Measurements from ENCODE around the gene AGRN.

Gene AGRN

GRCh38 chr1:1020000-1020404 lies at the start of gene AGRN:
Gene AGRN (plus strand): TSS chr1:1020120. CDS start chr1:1020173, 53 bp downstream.
- TF ChIP-seq MAX (IDR thresholded peaks at IDR 0.05) (peak; percentile 14; the same call in 1 of the 2 replicates), FOXM1 (IDR thresholded peaks at IDR 0.05; ENCODE audit: borderline replicate concordance, low read depth) (no peak), RAD21 (IDR thresholded peaks at IDR 0.05; ENCODE audit: low read depth) (no peak)

- TF ChIP-seq CREB1 (IDR thresholded peaks at IDR 0.05; ENCODE audit: low read depth) = no peak
- TF ChIP-seq YY1 (IDR thresholded peaks at IDR 0.05; ENCODE audit: low read depth) = no peak
- no peak for TF ChIP-seq TAF1 (IDR thresholded peaks at IDR 0.05; ENCODE audit: low read depth)
- TF ChIP-seq EGR1 (IDR thresholded peaks at IDR 0.05) = no peak
- TF ChIP-seq, protein P1, sequence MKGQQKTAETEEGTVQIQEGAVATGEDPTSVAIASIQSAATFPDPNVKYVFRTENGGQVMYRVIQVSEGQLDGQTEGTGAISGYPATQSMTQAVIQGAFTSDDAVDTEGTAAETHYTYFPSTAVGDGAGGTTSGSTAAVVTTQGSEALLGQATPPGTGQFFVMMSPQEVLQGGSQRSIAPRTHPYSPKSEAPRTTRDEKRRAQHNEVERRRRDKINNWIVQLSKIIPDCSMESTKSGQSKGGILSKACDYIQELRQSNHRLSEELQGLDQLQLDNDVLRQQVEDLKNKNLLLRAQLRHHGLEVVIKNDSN (IDR thresholded peaks at IDR 0.05) = no peak
- no peak for TF ChIP-seq CEBPB (IDR thresholded peaks at IDR 0.05)
Observed at GRCh38 chr1:970242-970972, 49.5 kb upstream of the AGRN start.

GRCh38 chr1:970973-971730 lies 48.8 kb upstream of the AGRN start:
- TF ChIP-seq FOXM1 (IDR thresholded peaks at IDR 0.05; ENCODE audit: borderline replicate concordance, low read depth) (no peak), TEAD4 (IDR thresholded peaks at IDR 0.05) (no peak), EGR1 (IDR thresholded peaks at IDR 0.05) (no peak), ZBTB7A (IDR thresholded peaks at IDR 0.05; ENCODE audit: low read depth) (no peak), RAD21 (IDR thresholded peaks at IDR 0.05; ENCODE audit: low read depth) (no peak), YY1 (IDR thresholded peaks at IDR 0.05; ENCODE audit: low read depth) (no peak), TCF12 (IDR thresholded peaks at IDR 0.05; ENCODE audit: low read depth) (no peak), EP300 (IDR thresholded peaks at IDR 0.05; ENCODE audit: borderline replicate concordance) (no peak), CREB1 (IDR thresholded peaks at IDR 0.05; ENCODE audit: low read depth) (no peak), NFIC (IDR thresholded peaks at IDR 0.05) (no peak), MAX (IDR thresholded peaks at IDR 0.05) (no peak), TAF1 (IDR thresholded peaks at IDR 0.05; ENCODE audit: low read depth) (no peak), REST (IDR thresholded peaks at IDR 0.05; ENCODE audit: low read depth) (no peak), CEBPB (IDR thresholded peaks at IDR 0.05) (no peak)
- TF ChIP-seq, protein P1 (IDR thresholded peaks at IDR 0.05) = no peak

- TF ChIP-seq TCF12 (IDR thresholded peaks at IDR 0.05; ENCODE audit: low read depth) = no peak
- no peak for TF ChIP-seq EP300 (IDR thresholded peaks at IDR 0.05; ENCODE audit: borderline replicate concordance)
- TF ChIP-seq, protein P1 (IDR thresholded peaks at IDR 0.05) = no peak
- TF ChIP-seq CEBPB (IDR thresholded peaks at IDR 0.05) = no peak
- no peak for TF ChIP-seq REST (IDR thresholded peaks at IDR 0.05; ENCODE audit: low read depth)
- TF ChIP-seq ZBTB7A (IDR thresholded peaks at IDR 0.05; ENCODE audit: low read depth) = no peak
- no peak for TF ChIP-seq FOXM1 (IDR thresholded peaks at IDR 0.05; ENCODE audit: borderline replicate concordance, low read depth)
- TF ChIP-seq YY1 (IDR thresholded peaks at IDR 0.05; ENCODE audit: low read depth) = no peak
- no peak for TF ChIP-seq CREB1 (IDR thresholded peaks at IDR 0.05; ENCODE audit: low read depth)
- no peak for TF ChIP-seq RAD21 (IDR thresholded peaks at IDR 0.05; ENCODE audit: low read depth)
- TF ChIP-seq NFIC (IDR thresholded peaks at IDR 0.05) = no peak
- no peak for TF ChIP-seq EGR1 (IDR thresholded peaks at IDR 0.05)
- no peak for TF ChIP-seq MAX (IDR thresholded peaks at IDR 0.05)
Observed at GRCh38 chr1:971751-972506, 48.0 kb upstream of the AGRN start.
